ENCODE measurements around the gene HARBI1.

Gene HARBI1

DNA sequence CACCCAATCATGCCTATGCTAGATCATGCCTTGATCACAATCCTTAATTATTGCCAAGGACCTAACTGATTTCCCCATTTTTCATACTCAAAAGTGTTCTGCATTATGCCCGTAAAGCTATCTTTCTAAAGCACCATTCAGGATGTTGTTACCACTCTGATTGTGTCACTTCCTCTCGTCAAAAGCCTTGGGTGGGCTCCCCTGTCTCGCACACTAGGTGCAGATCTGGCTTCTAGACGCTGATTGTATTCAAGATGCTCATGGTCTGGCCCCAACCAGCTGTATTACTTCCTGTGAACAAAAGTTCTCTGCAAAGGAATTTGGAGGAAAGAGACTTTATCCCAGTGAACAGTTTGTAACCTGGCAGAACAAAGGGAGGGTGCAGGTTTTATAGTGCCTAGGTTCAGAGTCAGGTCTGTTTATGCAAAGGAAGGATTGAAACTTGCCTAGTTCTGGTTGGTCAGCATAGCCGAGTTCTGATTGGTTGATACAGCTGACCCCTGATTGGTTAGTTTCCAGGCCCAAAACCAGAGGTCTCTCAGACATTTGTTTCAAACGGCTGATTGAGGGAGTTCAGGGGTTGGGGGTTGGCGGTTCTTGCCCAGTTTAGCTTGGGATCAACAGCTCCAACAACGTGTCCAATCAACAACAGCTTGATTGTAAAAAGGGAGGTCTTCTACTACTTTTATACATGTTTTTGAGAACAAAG, 25.8 kb upstream of the HARBI1 start:
- no peak for TF ChIP-seq POLR2A (IDR thresholded peaks at IDR 0.05; ENCODE audit: low read depth, low read length)
- FAIRE-seq, result no peak

GRCh38 chr11:46641639-46642038, 24.6 kb upstream of the HARBI1 start:
- TF ChIP-seq POLR2A (IDR thresholded peaks at IDR 0.05; ENCODE audit: low read depth, low read length), result no peak
- no peak for DNase-seq (ENCODE audit: insufficient read length, low spot score)
- no peak for FAIRE-seq

More for the DNA sequence above, 25.8 kb upstream of the HARBI1 start:
- DNase-seq (ENCODE audit: insufficient read length, low spot score), result no peak

GRCh38 chr11:46640036-46640788, 23.2 kb upstream of the HARBI1 start:
- FAIRE-seq (no peak), DNase-seq (ENCODE audit: insufficient read length, low spot score) (no peak)
- TF ChIP-seq POLR2A (IDR thresholded peaks at IDR 0.05; ENCODE audit: low read depth, low read length), result no peak

GRCh38 chr11:46639197-46639839, 22.3 kb upstream of the HARBI1 start:
- no peak for TF ChIP-seq POLR2A (IDR thresholded peaks at IDR 0.05; ENCODE audit: low read depth, low read length)
- DNase-seq (ENCODE audit: insufficient read length, low spot score), result no peak
- no peak for FAIRE-seq

- no peak for FAIRE-seq
- no peak for TF ChIP-seq POLR2A (IDR thresholded peaks at IDR 0.05; ENCODE audit: low read depth, low read length)
- DNase-seq (ENCODE audit: insufficient read length, low spot score), result no peak
These were observed 20.5 kb upstream of the HARBI1 start for GRCh38 chr11:46637546-46637945.

DNA sequence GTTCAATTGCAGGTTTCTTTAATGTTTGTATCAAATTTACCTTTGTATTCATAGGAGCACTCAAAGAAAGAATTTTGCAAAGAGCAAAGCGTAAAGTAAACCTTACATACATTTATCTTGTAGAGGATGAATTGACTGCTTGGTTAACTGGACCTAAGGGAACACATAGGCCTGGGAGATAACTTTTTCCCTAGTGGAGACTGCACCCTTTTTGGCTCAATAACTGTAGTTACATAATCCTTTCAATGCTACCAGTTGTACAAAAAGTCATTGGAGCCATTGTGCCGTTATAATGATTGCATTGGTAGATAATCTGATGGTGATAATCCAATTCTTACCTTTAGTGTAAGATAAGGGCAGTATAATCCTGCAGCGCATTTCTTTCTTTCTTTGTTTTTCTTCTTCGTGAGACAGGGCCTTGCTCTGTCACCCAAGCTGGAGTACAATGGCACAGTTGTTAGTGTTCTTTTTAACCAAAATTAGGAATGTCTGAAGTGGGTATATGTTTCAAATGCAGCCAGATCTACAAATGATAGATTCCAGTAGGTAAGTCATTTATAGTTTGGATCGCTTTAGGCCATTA, 18.6 kb upstream of the HARBI1 start:
- FAIRE-seq, result no peak
- DNase-seq (ENCODE audit: insufficient read length, low spot score), result no peak
- no peak for TF ChIP-seq POLR2A (IDR thresholded peaks at IDR 0.05; ENCODE audit: low read depth, low read length)

- DNase-seq (ENCODE audit: insufficient read length, low spot score) (no peak), FAIRE-seq (no peak)
- TF ChIP-seq POLR2A (IDR thresholded peaks at IDR 0.05; ENCODE audit: low read depth, low read length), result no peak
These were observed 16.5 kb upstream of the HARBI1 start for GRCh38 chr11:46633291-46634217.

GRCh38 chr11:46632502-46632901, 15.5 kb upstream of the HARBI1 start:
- DNase-seq (ENCODE audit: insufficient read length, low spot score), result no peak
- no peak for FAIRE-seq
- no peak for TF ChIP-seq POLR2A (IDR thresholded peaks at IDR 0.05; ENCODE audit: low read depth, low read length)

GRCh38 chr11:46631676-46632075, 14.6 kb upstream of the HARBI1 start:
- no peak for TF ChIP-seq POLR2A (IDR thresholded peaks at IDR 0.05; ENCODE audit: low read depth, low read length)
- DNase-seq (ENCODE audit: insufficient read length, low spot score), result no peak
- no peak for FAIRE-seq

DNA sequence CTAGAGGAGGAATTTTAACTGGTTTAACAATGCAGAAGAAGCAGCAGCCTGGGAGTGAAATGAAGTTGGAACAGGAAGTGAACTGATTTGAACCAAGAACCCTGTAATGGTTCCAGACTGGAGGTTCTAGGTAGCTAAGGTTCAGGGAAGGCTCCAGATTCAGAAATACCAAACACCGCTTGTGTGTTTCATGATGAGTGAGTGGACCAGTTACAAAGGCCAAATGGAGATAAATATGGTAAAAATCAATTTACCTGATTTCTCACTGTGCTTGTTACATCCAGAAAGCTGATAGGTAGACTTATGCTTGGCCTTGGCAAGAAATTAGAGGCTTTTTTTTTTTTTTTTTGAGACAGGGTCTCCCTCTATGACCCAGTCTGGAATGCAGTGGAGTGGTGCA, 13.2 kb upstream of the HARBI1 start:
- FAIRE-seq (no peak), DNase-seq (ENCODE audit: insufficient read length, low spot score) (no peak)
- TF ChIP-seq POLR2A (IDR thresholded peaks at IDR 0.05; ENCODE audit: low read depth, low read length), result no peak

- DNase-seq (ENCODE audit: insufficient read length, low spot score), result no peak
- FAIRE-seq, result no peak
- no peak for TF ChIP-seq POLR2A (IDR thresholded peaks at IDR 0.05; ENCODE audit: low read depth, low read length)
These were observed 11.9 kb upstream of the HARBI1 start for GRCh38 chr11:46628961-46629360.

- no peak for TF ChIP-seq POLR2A (IDR thresholded peaks at IDR 0.05; ENCODE audit: low read depth, low read length)
- FAIRE-seq, result no peak
These were observed 8.4 kb upstream of the HARBI1 start for GRCh38 chr11:46625406-46625805.

GRCh38 chr11:46618837-46619236, 1.8 kb upstream of the HARBI1 start:
- DNase-seq (ENCODE audit: insufficient read length, low spot score) (no peak), FAIRE-seq (no peak)
- no peak for TF ChIP-seq POLR2A (IDR thresholded peaks at IDR 0.05; ENCODE audit: low read depth, low read length)

More at GRCh38 chr11:46625406-46625805, 8.4 kb upstream of the HARBI1 start:
- DNase-seq (ENCODE audit: insufficient read length, low spot score), result no peak

All from H54 (cell line).